ENCODE results near the gene BMPER.

The BMPER gene

GRCh38 chr7:34184466-34184865 is 279.1 kb downstream of the BMPER start:
- no peak for DNase-seq (ENCODE audit: low read depth)

GRCh38 chr7:34187798-34188307 is 282.5 kb downstream of the BMPER start:
- DNase-seq (ENCODE audit: low read depth) = no peak

- DNase-seq (ENCODE audit: low read depth) = no peak
These were observed 283.7 kb downstream of the BMPER start for GRCh38 chr7:34189031-34189430.

GRCh38 chr7:34190299-34190698 is 285.0 kb downstream of the BMPER start:
- DNase-seq (ENCODE audit: low read depth) = no peak

- DNase-seq (ENCODE audit: low read depth) = no peak
These were observed 285.8 kb downstream of the BMPER start for GRCh38 chr7:34191162-34191561.

- no peak for DNase-seq (ENCODE audit: low read depth)
These were observed 286.6 kb downstream of the BMPER start for GRCh38 chr7:34191771-34192479.

- no peak for DNase-seq (ENCODE audit: low read depth)
These were observed 287.6 kb downstream of the BMPER start for GRCh38 chr7:34192906-34193305.

- no peak for DNase-seq (ENCODE audit: low read depth)
These were observed 292.9 kb downstream of the BMPER start for GRCh38 chr7:34198231-34198641.
